Osteocyte (in vitro differentiated cells): Measurements from ENCODE around the gene ZFYVE28. TPM values are rescaled to one million over a fixed set of nuclear protein-coding genes. Genes with fewer than 3 reads are reported as not detected.

Experiments
- DNase-seq: peaks from one replicate; pipeline ENCODE4 v3.0.0; 2021; ENCODE audit warnings: mixed read lengths; ENCODE audit not compliant: unreplicated experiment; ENCODE audit errors: extremely low spot score
- H3K27ac Mint-ChIP-seq: one replicate; pipeline ENCODE4 v1.8.0; 2021; ENCODE audit warnings: mild to moderate bottlenecking, mixed read lengths; ENCODE audit not compliant: unreplicated experiment
- H3K27me3 Mint-ChIP-seq: one replicate; pipeline ENCODE4 v1.8.0; 2021; ENCODE audit warnings: mixed read lengths; ENCODE audit not compliant: unreplicated experiment
- H3K36me3 Mint-ChIP-seq: one replicate; pipeline ENCODE4 v1.8.0; 2021; ENCODE audit warnings: mixed read lengths; ENCODE audit not compliant: unreplicated experiment
- H3K4me1 Mint-ChIP-seq: one replicate; pipeline ENCODE4 v1.8.0; 2021; ENCODE audit warnings: mixed read lengths; ENCODE audit not compliant: unreplicated experiment
- H3K4me3 Mint-ChIP-seq: one replicate; pipeline ENCODE4 v1.8.0; 2021; ENCODE audit warnings: mild to moderate bottlenecking, moderate library complexity, mixed read lengths; ENCODE audit not compliant: unreplicated experiment
- H3K9me3 Mint-ChIP-seq: one replicate; pipeline ENCODE4 v1.8.0; 2021; ENCODE audit warnings: mixed read lengths; ENCODE audit not compliant: unreplicated experiment
- total RNA-seq: library from RNA; stranded (reverse); gene quantifications from 2 replicates; pipeline ENCODE4 v1.2.1, GENCODE V29; 2021
- TF ChIP-seq, protein P1 (sequence below): fragments of 200-600 bp; sonication (generic); IDR thresholded peaks from 2 replicates; pipeline ENCODE4 v1.5.0; 2021; ENCODE audit warnings: antibody characterized with exemption, mild to moderate bottlenecking, moderate library complexity

Gene ZFYVE28
- total RNA-seq, 1 donor from 2014 or later, result 3.4 TPM

DNA sequence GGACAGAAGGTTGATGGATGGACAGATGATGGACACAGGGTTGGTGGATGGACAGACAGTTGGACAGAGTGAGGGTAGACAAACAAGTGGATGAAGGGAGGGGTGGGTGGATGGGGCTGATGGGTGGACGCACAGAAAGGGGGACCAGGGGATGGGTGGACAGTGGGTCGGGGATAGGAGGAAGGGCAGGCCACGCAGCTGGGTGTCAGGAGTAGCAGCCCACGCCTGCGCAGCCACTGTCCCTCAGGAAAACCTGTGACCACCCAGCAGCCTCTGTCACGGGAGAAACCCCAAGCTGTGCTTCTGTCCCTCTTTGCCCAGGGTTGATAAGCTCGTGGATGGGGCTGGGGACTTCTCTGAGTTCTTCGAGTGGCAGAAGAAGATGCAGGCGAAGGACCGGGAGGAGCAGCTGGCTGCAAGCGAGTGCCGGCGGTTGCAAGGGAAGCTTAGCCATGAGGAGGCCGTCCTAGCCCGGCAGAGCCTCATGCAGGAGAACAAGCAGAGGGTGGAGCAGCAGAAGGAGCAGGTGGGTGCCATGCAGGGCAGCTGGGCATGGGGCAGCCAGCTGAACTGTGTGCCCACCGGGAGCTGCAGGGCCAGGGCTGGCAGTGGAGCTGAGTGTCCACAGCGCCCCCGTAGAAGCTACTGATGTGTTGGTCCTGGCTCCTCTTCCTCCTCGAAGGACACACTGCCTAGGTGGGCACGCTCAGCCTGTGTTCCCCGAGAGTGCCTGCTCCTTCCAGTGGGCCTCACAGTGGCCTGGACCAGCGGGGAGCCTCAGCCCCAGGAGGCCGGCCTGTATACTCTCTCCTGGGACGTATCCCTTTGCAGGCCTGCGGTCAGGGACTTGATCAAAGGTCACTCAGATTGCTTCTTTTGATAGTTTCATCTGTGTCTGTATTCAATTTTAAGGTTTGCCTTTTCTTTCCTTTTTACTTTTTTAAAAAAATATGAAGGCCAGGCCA is 33.7 kb upstream of the ZFYVE28 start:
- DNase-seq, result no peak
- no peaks in the 10 kb centered on the region for H3K36me3 Mint-ChIP-seq
- no peak overlapping the region for H3K4me3 Mint-ChIP-seq
- peaks cover 3% of the 10 kb centered on the region for H3K27me3 Mint-ChIP-seq
- no peaks in the 10 kb centered on the region for H3K4me1 Mint-ChIP-seq
- H3K27ac Mint-ChIP-seq, result no peak overlapping the region
- TF ChIP-seq, protein P1, sequence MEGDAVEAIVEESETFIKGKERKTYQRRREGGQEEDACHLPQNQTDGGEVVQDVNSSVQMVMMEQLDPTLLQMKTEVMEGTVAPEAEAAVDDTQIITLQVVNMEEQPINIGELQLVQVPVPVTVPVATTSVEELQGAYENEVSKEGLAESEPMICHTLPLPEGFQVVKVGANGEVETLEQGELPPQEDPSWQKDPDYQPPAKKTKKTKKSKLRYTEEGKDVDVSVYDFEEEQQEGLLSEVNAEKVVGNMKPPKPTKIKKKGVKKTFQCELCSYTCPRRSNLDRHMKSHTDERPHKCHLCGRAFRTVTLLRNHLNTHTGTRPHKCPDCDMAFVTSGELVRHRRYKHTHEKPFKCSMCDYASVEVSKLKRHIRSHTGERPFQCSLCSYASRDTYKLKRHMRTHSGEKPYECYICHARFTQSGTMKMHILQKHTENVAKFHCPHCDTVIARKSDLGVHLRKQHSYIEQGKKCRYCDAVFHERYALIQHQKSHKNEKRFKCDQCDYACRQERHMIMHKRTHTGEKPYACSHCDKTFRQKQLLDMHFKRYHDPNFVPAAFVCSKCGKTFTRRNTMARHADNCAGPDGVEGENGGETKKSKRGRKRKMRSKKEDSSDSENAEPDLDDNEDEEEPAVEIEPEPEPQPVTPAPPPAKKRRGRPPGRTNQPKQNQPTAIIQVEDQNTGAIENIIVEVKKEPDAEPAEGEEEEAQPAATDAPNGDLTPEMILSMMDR, result no peak
- no peaks in the 10 kb centered on the region for H3K9me3 Mint-ChIP-seq

DNA sequence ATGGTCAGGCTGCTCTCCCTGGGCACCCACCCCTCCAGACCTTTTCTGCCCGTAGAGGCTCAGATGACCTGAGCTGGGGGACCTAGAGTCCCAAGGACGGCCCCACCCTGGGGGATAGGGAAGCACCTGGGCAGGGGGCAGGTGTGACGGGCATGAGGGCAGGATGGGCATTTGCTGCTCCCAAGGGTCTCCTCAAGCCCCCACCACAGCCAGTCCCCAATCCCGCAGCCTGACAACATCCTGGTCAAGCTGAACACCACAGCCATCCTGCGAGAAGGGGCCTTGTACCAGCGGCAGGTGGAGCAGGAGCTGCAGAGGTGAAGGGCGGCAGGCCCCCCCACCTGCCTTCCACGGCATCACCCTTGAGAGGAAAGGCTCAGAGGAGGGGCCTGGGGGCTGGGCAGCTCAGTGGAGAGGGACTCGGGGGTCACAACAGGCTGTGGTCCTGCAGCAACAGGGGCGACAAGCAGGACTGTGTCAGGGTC is 32.6 kb upstream of the ZFYVE28 start:
- DNase-seq, result no peak
- no peak overlapping the region for H3K4me3 Mint-ChIP-seq
- no peaks in the 10 kb centered on the region for H3K9me3 Mint-ChIP-seq
- no peaks in the 10 kb centered on the region for H3K36me3 Mint-ChIP-seq
- peaks cover 3% of the 10 kb centered on the region for H3K27me3 Mint-ChIP-seq
- H3K27ac Mint-ChIP-seq, result no peak overlapping the region
- H3K4me1 Mint-ChIP-seq, result no peaks in the 10 kb centered on the region
- TF ChIP-seq, protein P1, result no peak

DNA sequence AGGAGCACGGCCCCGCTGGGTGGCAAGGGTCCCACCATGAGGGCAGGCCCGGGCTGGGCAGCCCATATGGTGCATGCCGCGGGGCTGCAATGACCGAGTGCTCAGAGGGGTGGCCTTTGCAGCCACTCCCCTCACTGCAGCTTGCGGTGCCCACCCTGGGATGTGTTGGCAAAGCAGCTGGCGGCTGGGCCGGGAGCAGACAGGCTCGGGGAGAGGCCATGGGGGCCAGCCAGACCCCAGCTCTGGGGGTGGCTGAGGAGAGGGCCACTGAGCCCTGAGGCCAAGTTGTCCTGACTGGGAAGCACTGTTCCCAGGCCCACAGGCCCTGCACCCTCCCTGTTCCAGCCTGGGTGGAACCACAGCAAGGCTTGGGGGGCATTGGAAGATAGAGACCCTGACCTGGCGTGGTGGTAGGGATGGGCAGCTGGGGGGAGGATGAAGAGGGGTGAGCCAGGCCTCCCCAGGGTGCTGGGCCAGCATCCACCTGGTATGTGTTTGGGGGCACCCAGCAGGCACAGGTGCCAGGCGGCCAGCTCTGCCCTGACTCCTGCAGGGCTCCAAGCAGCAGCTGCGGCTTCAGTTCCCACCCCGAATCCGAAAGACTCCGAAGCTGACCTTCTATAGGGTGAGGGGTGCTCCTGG is 32.1 kb upstream of the ZFYVE28 start:
- TF ChIP-seq, protein P1, result no peak
- Mint-ChIP-seq H3K27ac (no peak overlapping the region), H3K36me3 (no peaks in the 10 kb centered on the region), H3K9me3 (no peaks in the 10 kb centered on the region), H3K27me3 (peaks cover 3% of the 10 kb centered on the region), H3K4me3 (no peak overlapping the region), H3K4me1 (no peaks in the 10 kb centered on the region)
- DNase-seq, result no peak

DNA sequence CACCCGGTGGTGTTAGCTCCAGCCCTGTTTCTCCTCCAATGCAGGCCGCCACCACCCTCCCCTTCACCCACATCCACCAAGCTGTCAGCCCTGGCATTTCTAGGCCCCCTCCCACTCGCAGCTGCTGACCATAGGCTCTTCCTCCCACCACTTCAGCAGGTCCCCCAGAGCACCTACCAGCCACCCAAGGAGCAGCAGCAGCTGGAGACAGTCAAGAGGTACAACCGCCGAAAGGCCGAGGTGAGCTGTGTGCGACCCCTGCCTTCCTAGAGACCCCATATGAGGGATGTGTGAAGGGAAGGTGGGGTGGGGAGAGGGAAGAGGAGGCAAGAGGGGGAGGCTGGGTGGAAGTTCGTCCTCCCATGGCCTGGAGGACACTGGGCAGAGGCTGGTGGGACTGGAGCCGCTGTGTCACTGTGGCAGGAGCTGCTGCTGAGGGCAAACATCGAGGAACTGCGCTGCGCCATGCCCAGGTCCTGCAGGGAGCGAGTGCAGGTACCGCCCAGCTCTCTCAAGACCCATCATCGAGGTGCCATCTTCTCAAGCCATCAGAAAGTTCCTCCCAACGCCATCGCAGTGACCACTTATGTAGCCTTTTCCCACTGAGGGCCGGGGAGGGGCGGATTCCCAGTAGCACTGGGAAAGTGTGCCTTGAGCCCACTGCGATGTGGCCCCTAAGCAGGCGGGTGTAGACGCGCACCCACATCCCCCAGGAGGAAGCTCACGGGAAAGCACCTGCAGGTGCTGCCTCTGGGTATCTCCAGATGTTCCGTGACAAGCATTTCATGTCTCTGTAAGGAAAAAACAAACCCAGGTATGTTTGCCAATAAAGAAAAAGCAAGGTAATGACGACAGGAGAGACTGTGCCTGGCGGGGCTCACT is 31.3 kb upstream of the ZFYVE28 start:
- H3K9me3 Mint-ChIP-seq, result no peaks in the 10 kb centered on the region

More for the DNA sequence above, 31.3 kb upstream of the ZFYVE28 start:
- DNase-seq, result no peak
- no peak overlapping the region for H3K27ac Mint-ChIP-seq
- H3K36me3 Mint-ChIP-seq, result no peaks in the 10 kb centered on the region
- no peaks in the 10 kb centered on the region for H3K4me1 Mint-ChIP-seq
- TF ChIP-seq, protein P1, result no peak
- peaks cover 3% of the 10 kb centered on the region for H3K27me3 Mint-ChIP-seq
- no peak overlapping the region for H3K4me3 Mint-ChIP-seq
